GM18511 (cell line): ENCODE measurements around the gene CCDC57.
"Not testable (repeated sequence)": the region's sequence is repeated elsewhere in the genome, so short reads cannot be mapped to it uniquely, and the experiment has no call there.

Experiments
- ATAC-seq: cut with Tn5 transposase; IDR thresholded peaks from one replicate; pipeline ENCODE4 v1.9.1; 2021; ENCODE audit warnings: mild to moderate bottlenecking, moderate library complexity; ENCODE audit not compliant: unreplicated experiment

The CCDC57 gene

GRCh38 chr17:82157046-82158035, 55.3 kb downstream of the CCDC57 start:
- ATAC-seq = no peak

- ATAC-seq = no peak
Measured at GRCh38 chr17:82156284-82156925, 56.2 kb downstream of the CCDC57 start.

DNA sequence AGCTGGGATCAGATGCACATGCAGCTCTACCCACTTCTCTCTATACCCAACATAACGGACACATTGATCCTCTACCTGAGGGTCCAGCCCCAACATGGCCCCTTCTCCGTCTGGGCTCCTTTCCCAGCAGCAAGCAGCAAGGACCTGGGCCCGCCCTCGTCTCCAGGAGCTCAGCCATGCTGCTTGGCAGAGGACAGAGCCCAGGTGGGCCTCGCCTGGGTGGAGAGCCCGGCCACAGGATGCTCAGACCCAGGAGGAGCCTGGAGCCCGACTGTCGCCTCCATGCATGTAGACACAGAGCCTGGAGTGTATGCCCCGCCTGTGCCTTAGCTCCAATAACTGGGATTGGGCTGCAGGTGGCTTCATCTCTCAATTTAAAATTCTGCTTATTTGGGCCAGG, 57.0 kb downstream of the CCDC57 start:
- ATAC-seq = no peak

DNA sequence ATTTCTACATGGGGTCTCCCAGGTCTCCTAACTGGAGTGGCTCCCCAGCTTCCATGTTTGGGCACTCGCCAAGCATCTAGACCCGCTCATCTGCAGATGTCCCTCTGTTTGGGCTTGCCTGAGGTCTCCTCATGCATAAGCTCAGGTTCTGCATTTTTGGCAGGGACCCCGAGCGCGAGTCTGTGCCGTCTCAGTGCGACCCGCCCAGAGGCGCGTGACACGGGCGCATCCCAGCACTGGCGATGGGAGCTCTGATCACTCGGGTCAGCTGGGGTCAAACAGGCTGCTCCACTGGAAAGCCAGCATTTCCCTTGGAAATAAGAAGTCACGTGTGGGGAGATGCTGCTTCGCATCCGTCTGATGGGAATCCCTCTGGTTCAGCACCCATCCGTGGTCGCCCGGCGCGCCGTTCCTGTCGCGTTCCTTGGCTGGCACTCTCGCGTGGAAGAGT, 57.7 kb downstream of the CCDC57 start:
- ATAC-seq = no peak

GRCh38 chr17:82153745-82154375, 58.8 kb downstream of the CCDC57 start:
- no peak for ATAC-seq

- ATAC-seq = no peak
Measured at GRCh38 chr17:82153295-82153691, 59.3 kb downstream of the CCDC57 start.

- ATAC-seq = no peak
Measured at GRCh38 chr17:82152556-82153294, 59.9 kb downstream of the CCDC57 start.

DNA sequence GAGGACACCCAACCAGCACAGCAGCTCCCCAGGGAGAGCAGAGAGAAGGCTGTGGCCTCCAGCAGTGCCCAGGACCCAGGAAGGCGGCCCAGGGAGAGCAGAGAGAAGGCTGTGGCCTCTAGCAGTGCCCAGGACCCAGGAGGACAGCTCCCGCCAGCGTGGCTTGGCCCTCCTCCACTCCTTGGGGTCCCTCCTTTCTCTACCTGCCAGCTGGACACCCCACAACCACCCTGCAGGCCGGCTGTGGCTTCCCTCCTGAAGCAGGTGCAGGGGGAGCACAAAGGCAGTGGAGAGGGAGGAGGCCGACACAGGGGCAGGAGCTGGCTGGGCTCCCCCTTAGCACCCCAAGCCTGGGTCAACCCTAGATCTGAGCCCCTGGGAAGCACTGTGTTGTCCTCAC, 60.5 kb downstream of the CCDC57 start:
- ATAC-seq = no peak

GRCh38 chr17:82151106-82151957, 61.3 kb downstream of the CCDC57 start:
- ATAC-seq = no peak

- ATAC-seq = no peak
Measured at GRCh38 chr17:82149401-82150099, 63.1 kb downstream of the CCDC57 start.

DNA sequence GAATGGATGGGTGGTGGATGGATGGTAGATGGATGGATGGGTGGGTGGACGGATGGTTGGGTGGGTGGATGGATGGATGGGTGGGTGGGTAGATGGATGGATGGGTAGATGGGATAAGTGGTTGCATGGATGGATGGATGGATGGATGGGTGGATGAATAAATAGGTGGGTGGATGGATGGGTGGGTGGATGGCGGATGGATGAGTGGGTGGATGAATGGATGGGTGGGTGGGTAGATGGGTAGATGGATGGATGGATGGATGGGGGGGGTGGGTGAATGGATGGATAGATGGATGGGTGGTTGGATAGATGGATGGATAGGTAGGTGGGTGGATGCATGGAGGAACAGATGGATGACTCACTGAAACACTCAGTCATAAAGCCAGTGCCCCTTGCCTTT, 63.6 kb downstream of the CCDC57 start:
- ATAC-seq = no peak

DNA sequence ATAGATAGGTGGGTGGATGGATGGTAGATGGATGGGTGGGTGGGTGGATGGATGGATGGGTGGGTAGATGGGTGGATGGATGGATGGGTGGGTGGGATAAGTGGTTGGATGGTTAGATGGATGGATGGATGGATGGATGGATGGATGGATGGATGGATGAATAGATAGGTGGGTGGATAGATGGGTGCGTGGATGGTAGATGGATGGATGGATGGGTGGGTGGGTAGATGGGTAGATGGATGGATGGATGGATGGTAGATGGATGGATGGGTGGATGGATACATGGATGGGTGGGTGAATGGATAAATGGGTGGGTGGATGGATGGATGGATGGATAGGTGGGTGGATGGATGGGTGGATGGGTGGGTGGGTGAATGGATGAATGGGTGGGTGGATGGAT, 64.6 kb downstream of the CCDC57 start:
- no peak for ATAC-seq

DNA sequence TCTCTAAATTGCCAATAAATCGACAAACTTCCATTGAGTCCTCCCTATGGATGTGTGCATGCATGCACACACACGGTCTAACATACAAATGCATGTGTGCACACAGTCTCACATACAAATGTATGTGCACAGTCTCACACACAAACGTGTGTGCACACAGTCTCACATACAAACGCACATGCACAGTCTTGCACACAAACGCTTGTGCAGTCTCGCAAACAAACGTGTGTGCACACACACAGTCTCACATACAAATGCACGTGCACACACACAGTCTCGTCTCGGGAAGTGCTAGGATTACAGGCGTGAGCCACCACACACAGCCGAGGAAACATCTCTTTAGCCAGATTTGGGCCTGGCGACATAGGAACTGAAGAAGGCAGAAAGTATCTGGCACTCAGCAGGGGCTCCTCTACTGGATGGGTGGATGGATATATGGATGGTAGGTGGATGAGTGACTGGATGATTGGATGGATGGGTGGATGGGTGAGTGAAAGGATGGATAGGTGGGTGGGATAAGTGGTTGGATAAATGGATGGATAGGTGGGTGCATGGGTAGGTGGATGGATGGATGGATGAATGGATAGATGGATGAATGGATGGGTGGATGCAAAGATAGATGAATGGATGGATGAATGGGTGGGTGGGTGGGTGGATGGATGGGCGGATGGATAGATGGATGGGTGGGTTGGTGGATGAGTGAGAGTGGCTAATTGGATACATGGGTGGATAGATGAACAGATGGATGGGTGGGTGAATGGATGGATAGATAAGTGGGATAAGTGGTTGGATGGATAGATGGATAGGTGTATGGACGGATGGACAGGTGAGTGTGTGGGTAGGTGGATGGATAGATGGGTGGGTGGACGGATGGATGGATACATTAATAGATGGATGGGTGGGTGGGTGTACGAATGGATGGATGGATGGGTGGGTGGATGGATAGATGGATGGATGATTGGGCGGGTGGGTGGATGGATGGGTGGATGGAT, 65.7 kb downstream of the CCDC57 start:
- ATAC-seq = no peak

GRCh38 chr17:82145550-82146155, 67.0 kb downstream of the CCDC57 start:
- no peak for ATAC-seq

DNA sequence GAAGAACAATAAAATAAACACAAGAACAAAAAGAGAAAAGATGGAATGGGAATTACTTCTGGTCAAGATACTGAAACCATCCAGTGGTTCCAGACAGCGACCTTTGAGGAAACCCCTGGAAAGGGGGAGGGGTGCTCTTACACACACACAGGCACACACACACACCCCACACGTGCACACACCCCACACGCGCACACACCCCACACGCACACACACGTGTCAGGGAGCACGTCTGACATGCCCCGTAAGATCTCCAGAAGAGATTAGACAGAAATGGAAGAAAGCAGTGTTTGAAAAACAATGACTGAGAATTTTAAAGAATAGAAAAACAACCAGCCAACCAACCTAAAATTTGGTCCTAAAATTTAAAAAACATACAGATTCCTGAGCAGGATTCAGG, 69.3 kb downstream of the CCDC57 start:
- no peak for ATAC-seq

DNA sequence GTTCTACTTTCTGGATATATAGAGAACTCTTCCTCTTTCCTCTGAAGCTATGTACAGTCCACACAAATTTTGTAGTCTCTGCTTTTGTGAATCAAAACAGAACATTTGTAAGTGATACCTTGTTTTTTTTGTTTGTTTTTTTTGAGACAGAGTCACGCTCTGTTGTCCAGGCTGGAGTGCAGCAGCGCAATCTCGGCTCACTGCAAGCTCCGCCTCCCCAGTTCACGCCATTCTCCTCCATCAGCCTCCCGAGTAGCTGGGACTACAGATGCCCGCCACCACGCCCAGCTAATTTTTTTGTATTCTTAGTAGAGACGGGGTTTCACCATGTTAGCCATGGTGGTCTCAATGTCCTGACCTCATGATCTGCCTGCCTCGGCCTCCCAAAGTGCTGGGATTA, 72.7 kb downstream of the CCDC57 start:
- ATAC-seq = not testable (repeated sequence)

- ATAC-seq = no peak
Measured at GRCh38 chr17:82138511-82138992, 74.1 kb downstream of the CCDC57 start.

GRCh38 chr17:82134101-82134500, 78.5 kb downstream of the CCDC57 start:
- ATAC-seq = no peak
